ENCODE data around the gene HLA-E.

Gene HLA-E

GRCh38 chr6:30530014-30530413 is 40.7 kb downstream of the HLA-E start:
- H3K9me3 ChIP-seq (ENCODE audit: control insufficient read depth in 1 of 2, low read length in 2 of 2): no peaks in the 10 kb centered on the region
- peaks cover 0 to 3% of the 10 kb centered on the region in 2 donors for H3K4me1 ChIP-seq (ENCODE audit: control insufficient read depth in 1 of 2, insufficient read depth in 2 of 2, low read length in 2 of 2)
- H3K27me3 ChIP-seq (ENCODE audit: low read depth, low read length): no peaks in the 10 kb centered on the region
- no peak overlapping the region for H3K27ac ChIP-seq (ENCODE audit: low read length)
- H3K36me3 ChIP-seq (ENCODE audit: control insufficient read depth in 1 of 2, insufficient read depth in 2 of 2, low read length in 2 of 2): no peaks in the 10 kb centered on the region
- no peak overlapping the region for H3K4me3 ChIP-seq (ENCODE audit: low read depth in 1 of 2, low read length in 2 of 2)

GRCh38 chr6:30533460-30534294 is 44.4 kb downstream of the HLA-E start:
- Histone ChIP-seq H3K27me3 (ENCODE audit: low read depth, low read length) (no peaks in the 10 kb centered on the region), H3K4me1 (ENCODE audit: control insufficient read depth in 1 of 2, insufficient read depth in 2 of 2, low read length in 2 of 2) (no peaks in the 10 kb centered on the region), H3K4me3 (ENCODE audit: low read depth in 1 of 2, low read length in 2 of 2) (peak overlapping the region in 1 of 2 donors; percentile 11), H3K9me3 (ENCODE audit: control insufficient read depth in 1 of 2, low read length in 2 of 2) (no peaks in the 10 kb centered on the region), H3K27ac (ENCODE audit: low read length) (no peak overlapping the region), H3K36me3 (ENCODE audit: control insufficient read depth in 1 of 2, insufficient read depth in 2 of 2, low read length in 2 of 2) (no peaks in the 10 kb centered on the region)

GRCh38 chr6:30537931-30538330 is 48.6 kb downstream of the HLA-E start:
- Histone ChIP-seq H3K27me3 (ENCODE audit: low read depth, low read length) (no peaks in the 10 kb centered on the region), H3K9me3 (ENCODE audit: control insufficient read depth in 1 of 2, low read length in 2 of 2) (no peaks in the 10 kb centered on the region), H3K4me3 (ENCODE audit: low read depth in 1 of 2, low read length in 2 of 2) (no peak overlapping the region), H3K27ac (ENCODE audit: low read length) (no peak overlapping the region), H3K4me1 (ENCODE audit: control insufficient read depth in 1 of 2, insufficient read depth in 2 of 2, low read length in 2 of 2) (no peaks in the 10 kb centered on the region), H3K36me3 (ENCODE audit: control insufficient read depth in 1 of 2, insufficient read depth in 2 of 2, low read length in 2 of 2) (no peaks in the 10 kb centered on the region)

- H3K4me1 ChIP-seq (ENCODE audit: control insufficient read depth in 1 of 2, insufficient read depth in 2 of 2, low read length in 2 of 2): peaks cover 0 to 4% of the 10 kb centered on the region in 2 donors
- peak overlapping the region; percentile 41 to 52 for H3K4me3 ChIP-seq (ENCODE audit: low read depth in 1 of 2, low read length in 2 of 2)
- H3K27me3 ChIP-seq (ENCODE audit: low read depth, low read length): no peaks in the 10 kb centered on the region
- H3K36me3 ChIP-seq (ENCODE audit: control insufficient read depth in 1 of 2, insufficient read depth in 2 of 2, low read length in 2 of 2): peaks cover 4 to 14% of the 10 kb centered on the region in 2 donors
- no peak overlapping the region for H3K27ac ChIP-seq (ENCODE audit: low read length)
- no peaks in the 10 kb centered on the region for H3K9me3 ChIP-seq (ENCODE audit: control insufficient read depth in 1 of 2, low read length in 2 of 2)
Measured at GRCh38 chr6:30541515-30542403, 52.5 kb downstream of the HLA-E start.

GRCh38 chr6:30542404-30542725 is 53.1 kb downstream of the HLA-E start:
- H3K9me3 ChIP-seq (ENCODE audit: control insufficient read depth in 1 of 2, low read length in 2 of 2): no peaks in the 10 kb centered on the region
- no peaks in the 10 kb centered on the region for H3K27me3 ChIP-seq (ENCODE audit: low read depth, low read length)
- H3K4me3 ChIP-seq (ENCODE audit: low read depth in 1 of 2, low read length in 2 of 2): peak overlapping the region in 1 of 2 donors; percentile 52
- peaks cover 10 to 20% of the 10 kb centered on the region in 2 donors for H3K36me3 ChIP-seq (ENCODE audit: control insufficient read depth in 1 of 2, insufficient read depth in 2 of 2, low read length in 2 of 2)
- H3K4me1 ChIP-seq (ENCODE audit: control insufficient read depth in 1 of 2, insufficient read depth in 2 of 2, low read length in 2 of 2): peaks cover 0 to 4% of the 10 kb centered on the region in 2 donors
- no peak overlapping the region for H3K27ac ChIP-seq (ENCODE audit: low read length)

- Histone ChIP-seq H3K4me3 (ENCODE audit: low read depth in 1 of 2, low read length in 2 of 2) (no peak overlapping the region), H3K27ac (ENCODE audit: low read length) (no peak overlapping the region), H3K4me1 (ENCODE audit: control insufficient read depth in 1 of 2, insufficient read depth in 2 of 2, low read length in 2 of 2) (peaks cover 0 to 4% of the 10 kb centered on the region in 2 donors), H3K27me3 (ENCODE audit: low read depth, low read length) (no peaks in the 10 kb centered on the region), H3K9me3 (ENCODE audit: control insufficient read depth in 1 of 2, low read length in 2 of 2) (no peaks in the 10 kb centered on the region), H3K36me3 (ENCODE audit: control insufficient read depth in 1 of 2, insufficient read depth in 2 of 2, low read length in 2 of 2) (peaks cover 13 to 23% of the 10 kb centered on the region in 2 donors)
Measured at GRCh38 chr6:30542915-30543314, 53.6 kb downstream of the HLA-E start.

Data from muscle layer of duodenum (tissue), 2 donors.